ENCODE measurements around the gene ART3.
"Not testable (repeated sequence)": the region's sequence is repeated elsewhere in the genome, so short reads cannot be mapped to it uniquely, and the experiment has no call there.

Gene ART3, protein sequence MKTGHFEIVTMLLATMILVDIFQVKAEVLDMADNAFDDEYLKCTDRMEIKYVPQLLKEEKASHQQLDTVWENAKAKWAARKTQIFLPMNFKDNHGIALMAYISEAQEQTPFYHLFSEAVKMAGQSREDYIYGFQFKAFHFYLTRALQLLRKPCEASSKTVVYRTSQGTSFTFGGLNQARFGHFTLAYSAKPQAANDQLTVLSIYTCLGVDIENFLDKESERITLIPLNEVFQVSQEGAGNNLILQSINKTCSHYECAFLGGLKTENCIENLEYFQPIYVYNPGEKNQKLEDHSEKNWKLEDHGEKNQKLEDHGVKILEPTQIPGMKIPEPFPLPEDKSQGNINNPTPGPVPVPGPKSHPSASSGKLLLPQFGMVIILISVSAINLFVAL

DNA sequence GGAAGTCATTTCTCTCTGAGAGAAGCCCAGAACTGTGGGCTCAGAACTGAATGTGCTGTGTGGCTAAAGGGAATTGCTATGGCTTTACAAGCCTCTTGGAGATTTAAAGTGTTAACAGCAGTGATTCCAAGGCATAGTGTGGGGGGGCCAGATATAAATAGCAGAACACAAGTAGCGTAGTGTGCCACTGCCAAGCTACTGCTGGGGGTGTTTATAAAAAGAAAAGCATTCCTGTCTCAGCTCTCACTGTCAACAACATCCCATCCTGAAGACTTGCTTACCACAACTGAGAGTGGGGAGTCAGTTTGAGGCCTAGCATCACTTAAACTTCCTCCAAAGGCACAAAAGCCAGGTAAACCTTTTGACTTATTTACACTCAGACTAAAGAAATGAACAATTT is at the start of gene ART3:
Gene ART3, plus strand, starts transcription at position 242 of the 400 bp plus-strand sequence. CDS start 1,181 bp downstream, outside the sequence.
- H3K4me1 Mint-ChIP-seq, result no peaks in the 10 kb centered on the region
- H3K4me3 Mint-ChIP-seq, result no peak within 1 kb of the TSS
- DNase-seq, result no peak
- H3K27ac Mint-ChIP-seq, result no peak within 1 kb of the TSS
- H3K27me3 Mint-ChIP-seq, result peaks cover 5% of the 10 kb centered on the region
- H3K36me3 Mint-ChIP-seq, result no peaks in the 10 kb centered on the region
- no peaks in the 10 kb centered on the region for H3K9me3 Mint-ChIP-seq
- CTCF ChIA-PET, result interaction anchor here (1.4 to 2.4 kb wide), 2 partner anchors 12 to 78 kb away, joined by 5 to 7 read pairs; no protein-coding TSS in a partner anchor

DNA sequence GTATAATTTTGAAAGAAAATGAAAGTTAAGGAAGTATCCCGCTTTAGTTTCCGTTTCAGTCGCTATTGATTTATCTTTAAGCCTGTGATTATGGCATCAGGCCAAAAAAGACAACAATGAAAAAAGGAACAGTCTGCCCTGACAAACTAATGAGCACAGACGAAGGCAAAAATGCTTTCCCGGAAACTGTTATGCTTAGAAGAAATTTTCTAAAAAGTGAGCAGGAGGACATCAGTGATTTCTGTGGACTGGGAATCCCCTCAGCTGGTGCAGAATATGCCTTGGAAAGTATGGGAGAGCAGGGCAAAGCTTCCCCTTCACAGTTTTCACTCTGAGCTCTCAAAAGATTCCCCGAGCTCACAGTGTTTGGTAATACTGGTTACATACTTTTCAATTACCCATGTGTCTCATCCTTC is 46.2 kb upstream of the ART3 start:
- Mint-ChIP-seq H3K27ac (no peak overlapping the region), H3K27me3 (no peaks in the 10 kb centered on the region), H3K36me3 (no peaks in the 10 kb centered on the region), H3K4me1 (peaks cover 17% of the 10 kb centered on the region), H3K4me3 (no peak overlapping the region), H3K9me3 (no peaks in the 10 kb centered on the region)
- DNase-seq, result no peak
- CTCF ChIA-PET, result interaction anchor here (0.9 kb wide), 1 partner anchor 33 kb away, joined by 3 read pairs; no protein-coding TSS in a partner anchor

DNA sequence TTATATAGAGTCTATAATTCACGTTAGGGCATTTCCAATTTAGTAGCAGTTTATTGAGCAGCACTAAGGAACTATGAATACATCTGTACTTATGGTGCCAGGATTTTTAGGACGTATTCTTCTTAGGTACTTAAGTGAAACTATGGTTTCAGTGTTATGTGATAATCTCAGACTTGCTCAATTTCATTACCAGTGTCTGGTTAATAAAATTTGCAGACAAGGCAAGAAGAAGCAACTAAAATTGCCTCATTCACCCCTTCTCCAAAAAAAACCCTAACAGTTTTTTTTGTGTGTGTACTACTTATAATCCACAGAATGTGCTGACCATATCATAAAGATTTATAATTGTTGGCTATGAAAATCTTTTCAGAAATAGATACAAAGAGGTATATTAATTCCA is 45.2 kb upstream of the ART3 start:
- Mint-ChIP-seq H3K27me3 (no peaks in the 10 kb centered on the region), H3K27ac (no peak overlapping the region), H3K36me3 (no peaks in the 10 kb centered on the region), H3K4me1 (peaks cover 10% of the 10 kb centered on the region), H3K4me3 (no peak overlapping the region), H3K9me3 (no peaks in the 10 kb centered on the region)
- CTCF ChIA-PET, result no interaction called here
- DNase-seq, result no peak

DNA sequence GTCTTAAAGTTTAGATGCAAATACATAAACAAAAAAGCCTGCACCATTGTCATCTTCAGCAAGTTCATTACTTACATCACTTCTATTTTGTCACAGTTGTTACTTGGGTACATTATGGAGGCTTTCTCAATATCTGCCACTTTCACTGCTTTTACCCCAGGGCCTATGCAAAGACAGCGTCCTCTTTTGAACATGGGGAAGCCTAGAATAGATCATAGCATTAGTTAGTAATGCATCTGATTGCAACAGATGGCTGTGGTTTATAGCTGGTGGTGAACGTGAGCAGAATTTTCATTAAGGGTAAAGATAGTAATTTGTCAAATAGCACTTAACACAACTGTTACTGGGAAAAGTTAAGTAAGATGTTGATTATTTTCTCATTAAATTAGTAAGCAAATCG is 39.4 kb upstream of the ART3 start:
- DNase-seq, result no peak
- CTCF ChIA-PET, result no interaction called here
- no peaks in the 10 kb centered on the region for H3K9me3 Mint-ChIP-seq
- H3K27ac Mint-ChIP-seq, result no peak overlapping the region
- no peak overlapping the region for H3K4me3 Mint-ChIP-seq
- H3K4me1 Mint-ChIP-seq, result no peaks in the 10 kb centered on the region
- H3K27me3 Mint-ChIP-seq, result no peaks in the 10 kb centered on the region
- no peaks in the 10 kb centered on the region for H3K36me3 Mint-ChIP-seq

DNA sequence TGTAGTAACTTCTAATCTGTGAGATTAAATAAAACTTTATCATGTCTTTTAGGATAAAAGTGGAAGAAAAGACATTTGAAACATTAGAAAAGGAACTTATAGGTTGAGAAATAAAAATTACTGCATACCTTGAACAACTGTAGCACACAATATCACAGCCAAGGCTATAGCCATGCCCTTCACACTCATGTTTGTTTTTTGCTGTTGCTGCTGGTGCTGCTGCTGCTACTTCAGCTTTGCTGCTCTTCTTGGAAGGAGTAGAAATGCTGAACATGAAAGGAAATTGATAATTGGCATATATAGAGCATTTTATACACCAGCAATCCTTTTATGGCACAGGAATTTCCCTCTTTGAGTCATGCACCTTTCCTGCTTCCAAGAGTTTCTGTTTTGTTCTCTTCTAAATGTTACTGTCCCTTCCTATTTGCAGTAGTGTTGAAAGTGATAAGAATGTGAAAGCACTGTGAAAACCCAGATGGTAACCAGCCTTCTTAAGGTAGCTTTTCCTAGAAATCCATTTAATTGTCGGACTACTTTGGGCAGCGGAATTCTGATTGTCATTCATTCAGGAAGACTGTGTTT is 38.6 kb upstream of the ART3 start, which contains the start of gene CXCL11:
Gene CXCL11, minus strand, starts transcription at position 272 of the 582 bp plus-strand sequence. Its CDS starts 83 bp downstream, at position 189.
- Mint-ChIP-seq H3K4me1 (no peaks in the 10 kb centered on the region), H3K27ac (no peak within 1 kb of the TSS), H3K27me3 (no peaks in the 10 kb centered on the region), H3K36me3 (no peaks in the 10 kb centered on the region), H3K4me3 (no peak within 1 kb of the TSS), H3K9me3 (no peaks in the 10 kb centered on the region)
- CTCF ChIA-PET, result no interaction called here
- no peak for DNase-seq

DNA sequence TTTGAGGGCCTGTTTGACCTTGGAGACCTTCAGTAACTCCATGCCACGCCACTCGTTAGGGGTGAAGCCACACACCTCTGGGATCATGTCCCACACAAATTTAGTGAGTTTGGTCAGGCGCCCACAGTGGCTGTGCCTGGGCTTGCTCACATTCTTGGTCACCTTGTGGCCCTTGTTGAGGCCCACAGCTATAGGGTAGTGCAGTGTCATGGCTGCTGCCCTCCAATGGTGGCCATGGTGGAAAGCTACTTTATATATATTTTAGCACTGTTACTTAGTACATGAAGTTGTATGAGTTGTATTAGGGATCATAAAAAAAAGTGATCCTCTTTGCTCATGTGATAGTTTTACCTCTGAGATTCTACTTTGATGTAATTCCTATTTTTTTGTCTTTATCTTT is 37.7 kb upstream of the ART3 start:
- DNase-seq, result no peak
- Mint-ChIP-seq H3K4me1 (no peaks in the 10 kb centered on the region), H3K9me3 (no peaks in the 10 kb centered on the region), H3K4me3 (no peak overlapping the region), H3K36me3 (no peaks in the 10 kb centered on the region), H3K27me3 (no peaks in the 10 kb centered on the region), H3K27ac (no peak overlapping the region)
- CTCF ChIA-PET, result interaction anchor here (1.2 to 1.3 kb wide), 2 partner anchors 36 to 40 kb away, joined by 3 to 6 read pairs; no protein-coding TSS in a partner anchor

DNA sequence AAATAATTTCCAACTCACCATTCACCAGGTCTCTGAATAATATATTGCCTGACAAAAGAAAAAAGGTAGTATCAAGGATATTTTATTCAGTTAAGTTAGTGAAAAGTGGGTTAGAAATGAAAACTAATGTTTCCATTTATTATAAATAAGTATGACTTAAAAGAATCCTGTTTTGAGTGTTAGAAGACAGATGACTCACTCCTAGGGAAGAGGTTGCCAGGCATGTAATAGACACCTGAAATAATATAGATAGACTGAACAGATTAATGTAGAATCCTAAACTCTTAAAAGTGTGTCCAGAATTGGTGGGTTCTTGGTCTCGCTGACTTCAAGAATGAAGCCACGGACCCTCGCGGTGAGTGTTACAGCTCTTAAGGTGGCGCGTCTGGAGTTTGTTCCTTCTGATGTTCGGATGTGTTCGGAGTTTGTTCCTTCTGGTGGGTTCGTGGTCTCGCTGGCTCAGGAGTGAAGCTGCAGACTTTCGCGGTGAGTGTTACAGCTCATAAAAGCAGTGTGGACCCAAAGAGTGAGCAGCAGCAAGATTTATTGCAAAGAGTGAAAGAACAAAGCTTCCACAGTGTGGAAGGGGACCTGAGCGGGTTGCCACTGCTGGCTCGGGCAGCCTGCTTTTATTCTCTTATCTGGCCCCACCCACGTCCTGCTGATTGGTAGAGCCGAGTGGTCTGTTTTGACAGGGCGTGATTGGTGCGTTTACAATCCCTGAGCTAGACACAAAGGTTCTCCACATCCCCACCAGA is 32.1 kb upstream of the ART3 start:
- DNase-seq, H3K36me3 Mint-ChIP-seq, H3K4me3 Mint-ChIP-seq, CTCF ChIA-PET, H3K27me3 Mint-ChIP-seq, H3K27ac Mint-ChIP-seq, H3K9me3 Mint-ChIP-seq, H3K4me1 Mint-ChIP-seq: not testable (repeated sequence)

DNA sequence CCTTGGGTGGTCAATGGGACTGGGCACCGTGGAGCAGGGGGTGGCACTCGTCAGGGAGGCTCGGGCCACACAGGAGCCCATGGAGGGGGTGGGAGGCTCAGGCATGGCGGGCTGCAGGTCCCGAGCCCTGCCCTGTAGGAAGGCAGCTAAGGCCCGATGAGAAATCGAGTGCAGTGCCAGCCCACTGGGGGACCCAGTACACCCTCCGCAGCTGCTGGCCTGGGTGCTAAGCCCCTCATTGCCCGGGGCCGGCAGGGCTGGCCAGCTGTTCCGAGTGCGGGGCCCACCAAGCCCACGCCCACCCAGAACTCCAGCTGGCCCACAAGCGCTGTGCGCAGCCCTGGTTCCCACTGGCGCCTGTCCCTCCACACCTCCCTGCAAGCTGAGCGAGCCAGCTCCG is 31.2 kb upstream of the ART3 start:
- CTCF ChIA-PET, DNase-seq, H3K9me3 Mint-ChIP-seq, H3K27ac Mint-ChIP-seq, H3K4me3 Mint-ChIP-seq, H3K27me3 Mint-ChIP-seq, H3K4me1 Mint-ChIP-seq, H3K36me3 Mint-ChIP-seq: not testable (repeated sequence)

DNA sequence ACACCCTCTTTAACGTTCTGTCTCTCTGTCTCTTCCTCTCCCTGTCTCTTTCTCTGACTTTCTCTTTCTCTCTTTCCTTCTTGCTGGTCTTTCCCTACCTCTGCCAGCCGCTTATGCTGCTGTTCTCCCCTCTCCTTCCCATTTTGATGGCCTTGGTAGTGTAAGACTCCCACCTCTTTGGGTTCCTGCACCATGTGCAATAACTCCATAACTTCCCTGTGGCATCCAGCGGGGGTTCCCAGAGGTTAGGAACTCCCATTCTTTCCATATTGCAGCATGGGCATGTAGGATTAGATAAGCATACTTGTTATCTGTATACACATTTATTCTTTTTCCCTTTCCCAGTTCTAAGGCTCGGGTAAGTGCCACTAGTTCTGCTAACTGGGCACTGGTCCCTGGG is 29.8 kb upstream of the ART3 start:
- H3K27me3 Mint-ChIP-seq, DNase-seq, H3K4me3 Mint-ChIP-seq, H3K27ac Mint-ChIP-seq, H3K36me3 Mint-ChIP-seq, H3K4me1 Mint-ChIP-seq, H3K9me3 Mint-ChIP-seq, CTCF ChIA-PET: not testable (repeated sequence)

DNA sequence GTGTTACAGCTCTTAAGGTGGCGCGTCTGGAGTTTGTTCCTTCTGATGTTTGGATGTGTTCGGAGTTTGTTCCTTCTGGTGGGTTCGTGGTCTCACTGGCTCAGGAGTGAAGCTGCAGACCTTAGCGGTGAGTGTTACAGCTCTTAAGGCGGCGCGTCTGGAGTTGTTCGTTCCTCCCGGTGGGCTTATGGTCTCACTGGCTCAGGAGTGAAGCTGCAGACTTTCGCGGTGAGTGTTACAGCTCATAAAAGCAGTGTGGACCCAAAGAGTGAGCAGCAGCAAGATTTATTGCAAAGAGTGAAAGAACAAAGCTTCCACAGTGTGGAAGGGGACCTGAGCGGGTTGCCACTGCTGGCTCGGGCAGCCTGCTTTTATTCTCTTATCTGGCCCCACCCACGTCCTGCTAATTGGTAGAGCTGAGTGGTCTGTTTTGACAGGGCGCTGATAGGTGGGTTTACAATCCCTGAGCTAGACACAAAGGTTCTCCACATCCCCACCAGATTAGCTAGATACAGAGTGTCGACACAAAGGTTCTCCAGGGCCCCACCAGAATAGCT is 24.6 kb upstream of the ART3 start:
- DNase-seq, H3K27me3 Mint-ChIP-seq, H3K36me3 Mint-ChIP-seq, H3K27ac Mint-ChIP-seq, H3K9me3 Mint-ChIP-seq, H3K4me1 Mint-ChIP-seq, CTCF ChIA-PET, H3K4me3 Mint-ChIP-seq: not testable (repeated sequence)

DNA sequence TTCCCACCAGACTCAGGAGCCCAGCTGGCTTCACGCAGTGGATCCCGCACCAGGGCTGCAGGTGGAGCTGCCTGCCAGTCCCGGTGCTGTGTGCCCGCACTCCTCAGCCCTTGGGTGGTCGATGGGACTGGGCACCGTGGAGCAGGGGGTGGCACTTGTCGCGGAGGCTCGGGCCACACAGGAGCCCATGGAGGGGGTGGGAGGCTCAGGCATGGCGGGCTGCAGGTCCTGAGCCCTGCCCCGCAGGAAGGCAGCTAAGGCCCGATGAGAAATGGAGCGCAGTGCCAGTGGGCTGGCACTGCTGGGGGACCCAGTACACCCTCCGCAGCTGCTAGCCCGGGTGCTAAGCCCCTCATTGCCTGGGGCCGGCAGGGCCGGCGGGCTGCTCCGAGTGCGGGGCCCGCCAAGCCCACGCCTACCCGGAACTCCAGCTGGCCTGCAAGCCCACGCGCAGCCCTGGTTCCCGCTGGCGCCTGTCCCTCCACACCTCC is 23.9 kb upstream of the ART3 start:
- CTCF ChIA-PET, H3K27me3 Mint-ChIP-seq, H3K36me3 Mint-ChIP-seq, DNase-seq, H3K4me3 Mint-ChIP-seq, H3K9me3 Mint-ChIP-seq, H3K4me1 Mint-ChIP-seq, H3K27ac Mint-ChIP-seq: not testable (repeated sequence)

DNA sequence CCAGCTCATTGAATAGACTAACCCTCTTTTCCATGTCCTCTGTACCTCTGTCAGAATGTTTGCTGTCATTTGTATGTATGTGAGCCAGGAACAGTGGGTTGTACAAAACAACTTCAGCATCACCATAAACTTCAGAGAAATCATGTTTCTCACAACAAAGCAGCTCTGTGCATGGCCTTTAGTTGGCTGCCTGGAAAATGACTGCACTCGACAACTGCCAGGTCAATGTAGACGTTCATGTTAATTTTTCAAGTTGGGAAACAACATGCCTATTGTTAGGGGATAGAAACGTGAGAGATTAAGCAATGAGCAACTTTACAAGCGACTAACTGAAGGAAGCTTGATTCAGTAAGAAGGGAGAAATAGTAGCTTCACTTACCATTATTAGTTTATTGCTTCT is 20.8 kb upstream of the ART3 start:
- no peak for DNase-seq
- Mint-ChIP-seq H3K4me3 (no peak overlapping the region), H3K27me3 (peaks cover 4% of the 10 kb centered on the region), H3K27ac (no peak overlapping the region), H3K36me3 (no peaks in the 10 kb centered on the region), H3K9me3 (no peaks in the 10 kb centered on the region), H3K4me1 (peaks cover 18% of the 10 kb centered on the region)
- CTCF ChIA-PET, result interaction anchor here (1.1 to 2.7 kb wide), 4 partner anchors 13 to 57 kb away, joined by 3 to 14 read pairs (median 5); no protein-coding TSS in a partner anchor

DNA sequence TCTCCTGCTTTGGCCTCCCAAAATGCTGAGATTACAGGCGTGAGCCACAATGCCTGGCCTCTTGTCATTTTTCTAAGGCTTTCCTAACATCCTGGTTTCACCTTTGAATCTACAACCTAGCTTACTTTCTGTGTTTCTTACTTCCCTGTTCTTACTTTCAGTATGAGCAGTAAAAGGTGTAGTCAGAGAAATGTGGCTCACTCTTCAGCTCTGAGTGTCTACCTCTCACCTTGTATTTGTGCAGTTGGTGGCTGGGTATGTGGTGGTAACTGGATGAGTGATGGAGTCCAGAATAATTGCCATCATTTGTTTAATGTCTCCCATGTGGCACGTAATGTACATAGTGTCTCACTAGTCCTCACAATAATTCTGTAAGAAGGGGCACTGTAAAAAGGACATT is 19.5 kb upstream of the ART3 start:
- H3K4me1 Mint-ChIP-seq, result peaks cover 28% of the 10 kb centered on the region
- CTCF ChIA-PET, result interaction anchor here (1.2 to 2.7 kb wide), 3 partner anchors 12 to 59 kb away, joined by 3 to 14 read pairs (median 7); no protein-coding TSS in a partner anchor
- no peaks in the 10 kb centered on the region for H3K27me3 Mint-ChIP-seq
- no peaks in the 10 kb centered on the region for H3K9me3 Mint-ChIP-seq
- H3K27ac Mint-ChIP-seq, result no peak overlapping the region
- H3K4me3 Mint-ChIP-seq, result no peak overlapping the region
- DNase-seq, result no peak
- H3K36me3 Mint-ChIP-seq, result no peaks in the 10 kb centered on the region

DNA sequence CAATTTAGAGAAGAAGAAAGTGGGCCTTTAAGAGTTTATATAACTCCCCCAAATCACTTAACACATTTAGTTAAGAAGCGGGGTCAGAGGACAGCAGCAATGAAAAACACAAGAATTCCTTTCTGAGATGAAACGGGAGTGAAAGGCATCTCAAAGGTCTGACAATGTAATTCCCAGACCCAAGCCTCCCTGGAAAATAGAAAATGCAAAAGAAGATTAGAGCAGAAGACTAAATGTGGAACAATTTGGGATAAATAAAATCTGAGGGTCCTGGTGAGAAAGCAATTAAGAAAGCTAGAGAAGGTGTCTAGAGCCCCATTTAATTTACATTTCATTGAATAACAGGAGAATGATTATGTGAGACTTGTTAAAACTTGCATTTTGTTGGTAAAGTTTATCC is 19.1 kb upstream of the ART3 start:
- CTCF ChIA-PET, result interaction anchor here (0.7 to 2.7 kb wide), 2 partner anchors 59 to 60 kb away, joined by 4 to 14 read pairs; no protein-coding TSS in a partner anchor
- no peak for DNase-seq
- Mint-ChIP-seq H3K4me3 (no peak overlapping the region), H3K36me3 (no peaks in the 10 kb centered on the region), H3K27me3 (no peaks in the 10 kb centered on the region), H3K4me1 (peaks cover 29% of the 10 kb centered on the region), H3K27ac (no peak overlapping the region), H3K9me3 (no peaks in the 10 kb centered on the region)
